ENCODE results near the gene KIAA1614.

KIAA1614 gene

DNA sequence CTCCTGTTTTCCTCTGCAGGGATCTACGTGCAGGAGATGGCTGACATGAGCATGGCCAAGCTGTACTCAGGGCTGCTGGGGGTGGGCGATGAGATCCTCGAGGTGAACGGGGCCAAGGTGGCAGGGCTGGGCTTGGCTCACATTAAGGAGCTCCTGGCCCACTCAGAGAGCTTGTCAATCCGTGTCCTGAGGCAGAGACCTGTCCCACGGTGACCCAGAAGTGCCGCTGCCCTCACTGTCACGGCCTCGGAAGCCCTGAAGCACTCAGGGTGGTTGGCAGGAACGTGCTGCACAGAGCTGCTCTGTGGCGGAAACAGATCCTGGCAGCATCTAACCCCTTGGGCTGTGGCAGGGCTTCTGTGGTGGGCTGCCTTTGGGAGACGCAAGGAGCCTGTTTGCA is 37.6 kb downstream of the KIAA1614 start:
- TF ChIP-seq ZC3H10 (CRISPR knock-in tag; IDR thresholded peaks at IDR 0.05) (no peak), BACH2 (CRISPR knock-in tag; IDR thresholded peaks at IDR 0.05; ENCODE audit: borderline replicate concordance) (no peak), ZNF70 (CRISPR knock-in tag; IDR thresholded peaks at IDR 0.05) (no peak), PPARA (CRISPR knock-in tag; IDR thresholded peaks at IDR 0.05; ENCODE audit: borderline replicate concordance) (no peak), TOX (CRISPR knock-in tag; IDR thresholded peaks at IDR 0.05; ENCODE audit: borderline replicate concordance) (no peak), ARNTL (CRISPR knock-in tag; IDR thresholded peaks at IDR 0.05; ENCODE audit: borderline replicate concordance, low read depth) (no peak), OSR1 (CRISPR knock-in tag; IDR thresholded peaks at IDR 0.05) (no peak), SNAI2 (CRISPR knock-in tag; IDR thresholded peaks at IDR 0.05) (no peak), CSDC2 (CRISPR knock-in tag; IDR thresholded peaks at IDR 0.05) (no peak), ESRRG (CRISPR knock-in tag; IDR thresholded peaks at IDR 0.05) (no peak), ZFP3 (CRISPR knock-in tag; IDR thresholded peaks at IDR 0.05) (no peak), ISL1 (CRISPR knock-in tag; IDR thresholded peaks at IDR 0.05) (no peak), TCF4 (CRISPR knock-in tag; IDR thresholded peaks at IDR 0.05; ENCODE audit: borderline replicate concordance) (no peak), GLIS3 (CRISPR knock-in tag; IDR thresholded peaks at IDR 0.05) (no peak), ZNF565 (CRISPR knock-in tag; conservative IDR thresholded peaks at IDR 0.05; ENCODE audit: low read depth) (no peak)
- TF ChIP-seq, protein P1, sequence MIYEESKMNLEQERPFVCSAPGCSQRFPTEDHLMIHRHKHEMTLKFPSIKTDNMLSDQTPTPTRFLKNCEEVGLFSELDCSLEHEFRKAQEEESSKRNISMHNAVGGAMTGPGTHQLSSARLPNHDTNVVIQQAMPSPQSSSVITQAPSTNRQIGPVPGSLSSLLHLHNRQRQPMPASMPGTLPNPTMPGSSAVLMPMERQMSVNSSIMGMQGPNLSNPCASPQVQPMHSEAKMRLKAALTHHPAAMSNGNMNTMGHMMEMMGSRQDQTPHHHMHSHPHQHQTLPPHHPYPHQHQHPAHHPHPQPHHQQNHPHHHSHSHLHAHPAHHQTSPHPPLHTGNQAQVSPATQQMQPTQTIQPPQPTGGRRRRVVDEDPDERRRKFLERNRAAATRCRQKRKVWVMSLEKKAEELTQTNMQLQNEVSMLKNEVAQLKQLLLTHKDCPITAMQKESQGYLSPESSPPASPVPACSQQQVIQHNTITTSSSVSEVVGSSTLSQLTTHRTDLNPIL (CRISPR knock-in tag; IDR thresholded peaks at IDR 0.05; ENCODE audit: low read depth), result no peak
- TF ChIP-seq, protein P2, sequence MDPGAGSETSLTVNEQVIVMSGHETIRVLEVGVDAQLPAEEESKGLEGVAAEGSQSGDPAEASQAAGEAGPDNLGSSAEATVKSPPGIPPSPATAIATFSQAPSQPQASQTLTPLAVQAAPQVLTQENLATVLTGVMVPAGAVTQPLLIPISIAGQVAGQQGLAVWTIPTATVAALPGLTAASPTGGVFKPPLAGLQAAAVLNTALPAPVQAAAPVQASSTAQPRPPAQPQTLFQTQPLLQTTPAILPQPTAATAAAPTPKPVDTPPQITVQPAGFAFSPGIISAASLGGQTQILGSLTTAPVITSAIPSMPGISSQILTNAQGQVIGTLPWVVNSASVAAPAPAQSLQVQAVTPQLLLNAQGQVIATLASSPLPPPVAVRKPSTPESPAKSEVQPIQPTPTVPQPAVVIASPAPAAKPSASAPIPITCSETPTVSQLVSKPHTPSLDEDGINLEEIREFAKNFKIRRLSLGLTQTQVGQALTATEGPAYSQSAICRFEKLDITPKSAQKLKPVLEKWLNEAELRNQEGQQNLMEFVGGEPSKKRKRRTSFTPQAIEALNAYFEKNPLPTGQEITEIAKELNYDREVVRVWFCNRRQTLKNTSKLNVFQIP (CRISPR knock-in tag; IDR thresholded peaks at IDR 0.05; ENCODE audit: borderline replicate concordance, low read depth), result no peak
- TF ChIP-seq, protein P3, sequence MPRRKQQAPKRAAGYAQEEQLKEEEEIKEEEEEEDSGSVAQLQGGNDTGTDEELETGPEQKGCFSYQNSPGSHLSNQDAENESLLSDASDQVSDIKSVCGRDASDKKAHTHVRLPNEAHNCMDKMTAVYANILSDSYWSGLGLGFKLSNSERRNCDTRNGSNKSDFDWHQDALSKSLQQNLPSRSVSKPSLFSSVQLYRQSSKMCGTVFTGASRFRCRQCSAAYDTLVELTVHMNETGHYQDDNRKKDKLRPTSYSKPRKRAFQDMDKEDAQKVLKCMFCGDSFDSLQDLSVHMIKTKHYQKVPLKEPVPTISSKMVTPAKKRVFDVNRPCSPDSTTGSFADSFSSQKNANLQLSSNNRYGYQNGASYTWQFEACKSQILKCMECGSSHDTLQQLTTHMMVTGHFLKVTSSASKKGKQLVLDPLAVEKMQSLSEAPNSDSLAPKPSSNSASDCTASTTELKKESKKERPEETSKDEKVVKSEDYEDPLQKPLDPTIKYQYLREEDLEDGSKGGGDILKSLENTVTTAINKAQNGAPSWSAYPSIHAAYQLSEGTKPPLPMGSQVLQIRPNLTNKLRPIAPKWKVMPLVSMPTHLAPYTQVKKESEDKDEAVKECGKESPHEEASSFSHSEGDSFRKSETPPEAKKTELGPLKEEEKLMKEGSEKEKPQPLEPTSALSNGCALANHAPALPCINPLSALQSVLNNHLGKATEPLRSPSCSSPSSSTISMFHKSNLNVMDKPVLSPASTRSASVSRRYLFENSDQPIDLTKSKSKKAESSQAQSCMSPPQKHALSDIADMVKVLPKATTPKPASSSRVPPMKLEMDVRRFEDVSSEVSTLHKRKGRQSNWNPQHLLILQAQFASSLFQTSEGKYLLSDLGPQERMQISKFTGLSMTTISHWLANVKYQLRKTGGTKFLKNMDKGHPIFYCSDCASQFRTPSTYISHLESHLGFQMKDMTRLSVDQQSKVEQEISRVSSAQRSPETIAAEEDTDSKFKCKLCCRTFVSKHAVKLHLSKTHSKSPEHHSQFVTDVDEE (CRISPR knock-in tag; IDR thresholded peaks at IDR 0.05), result no peak
- TF ChIP-seq, protein P4, sequence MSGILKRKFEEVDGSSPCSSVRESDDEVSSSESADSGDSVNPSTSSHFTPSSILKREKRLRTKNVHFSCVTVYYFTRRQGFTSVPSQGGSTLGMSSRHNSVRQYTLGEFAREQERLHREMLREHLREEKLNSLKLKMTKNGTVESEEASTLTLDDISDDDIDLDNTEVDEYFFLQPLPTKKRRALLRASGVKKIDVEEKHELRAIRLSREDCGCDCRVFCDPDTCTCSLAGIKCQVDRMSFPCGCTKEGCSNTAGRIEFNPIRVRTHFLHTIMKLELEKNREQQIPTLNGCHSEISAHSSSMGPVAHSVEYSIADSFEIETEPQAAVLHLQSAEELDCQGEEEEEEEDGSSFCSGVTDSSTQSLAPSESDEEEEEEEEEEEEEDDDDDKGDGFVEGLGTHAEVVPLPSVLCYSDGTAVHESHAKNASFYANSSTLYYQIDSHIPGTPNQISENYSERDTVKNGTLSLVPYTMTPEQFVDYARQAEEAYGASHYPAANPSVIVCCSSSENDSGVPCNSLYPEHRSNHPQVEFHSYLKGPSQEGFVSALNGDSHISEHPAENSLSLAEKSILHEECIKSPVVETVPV (CRISPR knock-in tag; IDR thresholded peaks at IDR 0.05), result no peak
- TF ChIP-seq, protein P5, sequence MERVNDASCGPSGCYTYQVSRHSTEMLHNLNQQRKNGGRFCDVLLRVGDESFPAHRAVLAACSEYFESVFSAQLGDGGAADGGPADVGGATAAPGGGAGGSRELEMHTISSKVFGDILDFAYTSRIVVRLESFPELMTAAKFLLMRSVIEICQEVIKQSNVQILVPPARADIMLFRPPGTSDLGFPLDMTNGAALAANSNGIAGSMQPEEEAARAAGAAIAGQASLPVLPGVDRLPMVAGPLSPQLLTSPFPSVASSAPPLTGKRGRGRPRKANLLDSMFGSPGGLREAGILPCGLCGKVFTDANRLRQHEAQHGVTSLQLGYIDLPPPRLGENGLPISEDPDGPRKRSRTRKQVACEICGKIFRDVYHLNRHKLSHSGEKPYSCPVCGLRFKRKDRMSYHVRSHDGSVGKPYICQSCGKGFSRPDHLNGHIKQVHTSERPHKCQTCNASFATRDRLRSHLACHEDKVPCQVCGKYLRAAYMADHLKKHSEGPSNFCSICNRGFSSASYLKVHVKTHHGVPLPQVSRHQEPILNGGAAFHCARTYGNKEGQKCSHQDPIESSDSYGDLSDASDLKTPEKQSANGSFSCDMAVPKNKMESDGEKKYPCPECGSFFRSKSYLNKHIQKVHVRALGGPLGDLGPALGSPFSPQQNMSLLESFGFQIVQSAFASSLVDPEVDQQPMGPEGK (CRISPR knock-in tag; IDR thresholded peaks at IDR 0.05; ENCODE audit: borderline replicate concordance), result no peak
- no peak for ATAC-seq

DNA sequence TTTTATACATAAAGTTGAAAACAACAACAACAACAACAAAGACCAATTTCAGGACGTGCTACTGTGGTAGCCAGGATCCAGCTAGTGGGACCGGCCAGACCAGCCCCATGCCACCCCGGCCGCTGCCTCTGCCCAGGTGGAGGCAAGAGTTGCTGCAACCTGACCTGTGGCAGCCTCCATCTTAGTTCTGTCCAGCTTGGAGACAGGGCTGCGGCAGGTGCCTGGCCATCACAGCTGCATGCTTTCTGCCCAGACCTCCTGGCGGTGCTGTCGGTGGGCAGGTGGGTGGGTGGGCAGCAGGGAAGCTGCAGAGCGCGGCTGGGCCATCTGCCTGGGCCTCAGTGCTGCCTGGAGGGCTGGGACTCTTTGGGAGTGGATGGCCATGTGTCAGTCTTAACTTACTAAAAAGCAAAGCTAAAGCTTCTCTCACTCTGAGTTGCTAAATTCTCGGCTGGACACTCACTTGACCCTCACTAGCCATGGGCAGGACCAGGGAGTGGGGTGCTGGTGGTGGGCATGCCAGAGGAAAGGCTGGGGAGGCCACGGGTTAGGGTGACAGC is 38.6 kb downstream of the KIAA1614 start:
- ATAC-seq, result no peak
- TF ChIP-seq PPARA (CRISPR knock-in tag; IDR thresholded peaks at IDR 0.05; ENCODE audit: borderline replicate concordance), result no peak
- no peak for TF ChIP-seq ZNF8 (CRISPR knock-in tag; IDR thresholded peaks at IDR 0.05)
- TF ChIP-seq, protein P1 (CRISPR knock-in tag; IDR thresholded peaks at IDR 0.05; ENCODE audit: low read depth), result no peak
- TF ChIP-seq ESRRG (CRISPR knock-in tag; IDR thresholded peaks at IDR 0.05), result no peak

All from SK-N-SH treated with all-trans-retinoic acid at 6 μM for 48 hours (cell line).